Camera-type eye (tissue), 1 donor: ENCODE results near the gene KDR. TPM values are rescaled to one million over a fixed set of nuclear protein-coding genes. Genes with fewer than 3 reads are reported as not detected.

Experiments
- total RNA-seq: library from RNA; depleted of rRNA; stranded (reverse); fragments of >200 nt; gene quantifications from one replicate; pipeline ENCODE4 v1.2.3, GENCODE V29; 2014

KDR gene
- 211 TPM for total RNA-seq

GRCh38 chr4:55125087-55125721 is at the start of gene KDR:
Gene KDR, minus strand, starts transcription at chr4:55125595. Its CDS starts 302 bp downstream, at chr4:55125293.

Other genes with a start within 250 kb of the KDR start
- 4.9 TPM for gene SRD5A3, start 220.6 kb upstream of the KDR start, total RNA-seq